ENCODE results near the gene ZNF845.
"Not testable (repeated sequence)": the region's sequence is repeated elsewhere in the genome, so short reads cannot be mapped to it uniquely, and the experiment has no call there.

GRCh38 chr19:53395840-53396524 is 62.4 kb downstream of the ZNF845 start:
- not testable (repeated sequence) for TF ChIP-seq CTCF, POLR2A (IDR thresholded peaks at IDR 0.05)

Data from body of pancreas (tissue), 4 donors.